NB4 (cell line): ENCODE results near the gene C22orf31.

Experiments
- CTCF ChIP-seq: IDR thresholded peaks from one replicate; pipeline ENCODE4 v1.5.1; 2012; ENCODE audit warnings: low read depth, low read length
- POLR2A ChIP-seq: IDR thresholded peaks from 2 replicates; pipeline ENCODE4 v1.6.1; 2011; ENCODE audit warnings: mild to moderate bottlenecking; ENCODE audit not compliant: insufficient read length; ENCODE audit errors: extremely low read depth

GRCh38 chr22:29022101-29022817 is 39.4 kb downstream of the C22orf31 start:
- TF ChIP-seq CTCF (no peak), POLR2A (no peak)
